Gastroesophageal sphincter (tissue), 3 donors: Measurements from ENCODE around the gene SPACA6.

Experiments used
- POLR2A ChIP-seq, 2 donors: fragments of 450-650 bp; IDR thresholded peaks; one replicate each; pipeline ENCODE4 v1.6.1; 2017; ENCODE audit warnings: antibody characterized with exemption in 2 of 2, mild to moderate bottlenecking in 2 of 2, moderate library complexity in 1 of 2
- POLR2AphosphoS5 ChIP-seq: sonication (generic); formaldehyde crosslinking; IDR thresholded peaks from one replicate; pipeline ENCODE4 v1.6.1; 2017; ENCODE audit warnings: antibody characterized with exemption
- TF ChIP-seq, protein P1 (sequence below), 4 experiments: fragments of 200-600 bp in 2 of 4; fragments of 450-650 bp in 2 of 4; sonication (generic) in 1 of 4; IDR thresholded peaks; one replicate each; pipeline ENCODE4 v1.5.1; 2017 to 2019; ENCODE audit warnings: antibody characterized with exemption in 4 of 4, mild to moderate bottlenecking in 2 of 4, moderate library complexity in 2 of 4

- TF ChIP-seq POLR2A (IDR thresholded peaks at IDR 0.05) (no peak), POLR2AphosphoS5 (no peak)
- TF ChIP-seq, protein P1, sequence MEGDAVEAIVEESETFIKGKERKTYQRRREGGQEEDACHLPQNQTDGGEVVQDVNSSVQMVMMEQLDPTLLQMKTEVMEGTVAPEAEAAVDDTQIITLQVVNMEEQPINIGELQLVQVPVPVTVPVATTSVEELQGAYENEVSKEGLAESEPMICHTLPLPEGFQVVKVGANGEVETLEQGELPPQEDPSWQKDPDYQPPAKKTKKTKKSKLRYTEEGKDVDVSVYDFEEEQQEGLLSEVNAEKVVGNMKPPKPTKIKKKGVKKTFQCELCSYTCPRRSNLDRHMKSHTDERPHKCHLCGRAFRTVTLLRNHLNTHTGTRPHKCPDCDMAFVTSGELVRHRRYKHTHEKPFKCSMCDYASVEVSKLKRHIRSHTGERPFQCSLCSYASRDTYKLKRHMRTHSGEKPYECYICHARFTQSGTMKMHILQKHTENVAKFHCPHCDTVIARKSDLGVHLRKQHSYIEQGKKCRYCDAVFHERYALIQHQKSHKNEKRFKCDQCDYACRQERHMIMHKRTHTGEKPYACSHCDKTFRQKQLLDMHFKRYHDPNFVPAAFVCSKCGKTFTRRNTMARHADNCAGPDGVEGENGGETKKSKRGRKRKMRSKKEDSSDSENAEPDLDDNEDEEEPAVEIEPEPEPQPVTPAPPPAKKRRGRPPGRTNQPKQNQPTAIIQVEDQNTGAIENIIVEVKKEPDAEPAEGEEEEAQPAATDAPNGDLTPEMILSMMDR (IDR thresholded peaks at IDR 0.05): no peak
These were observed 38.3 kb upstream of the SPACA6 start for GRCh38 chr19:51654783-51655182.
